H1 (cell line): ENCODE data around the gene IYD. TPM values are rescaled to one million over a fixed set of nuclear protein-coding genes. Genes with fewer than 3 reads are reported as not detected.

Experiments
- CTCF ChIA-PET: fragments of 300-600 bp; sonication (Branson Sonifier 250); formaldehyde crosslinking; loops from one replicate; lab custom pipeline; 2021; ENCODE audit not compliant: partially characterized antibody; lab: Charles Lee
- POLR2A ChIA-PET: fragments of 300-600 bp; sonication (Branson Sonifier 250); formaldehyde crosslinking; loops from one replicate; lab custom pipeline; 2021; ENCODE audit warnings: inconsistent platforms; ENCODE audit not compliant: partially characterized antibody; lab: Charles Lee
- DNase-seq, 2 experiments: peaks; one replicate each; pipeline versions ENCODE4 v3.0.0 to v3.0.0-alpha.2; 2010 to 2022; ENCODE audit warnings: low spot score in 2 of 2, low read depth in 1 of 2, mixed read lengths in 1 of 2
- FAIRE-seq: peaks from 2 replicates; lab custom pipeline; 2011; peaks lifted over from hg19 to GRCh38; lab: Jason Lieb, UNC
- H2AFZ ChIP-seq: 2 replicates; pipeline ENCODE4 v1.8.1; 2012; ENCODE audit warnings: low read length, inconsistent platforms
- H2AK5ac ChIP-seq: 2 replicates; pipeline ENCODE4 v1.6.1; 2013; ENCODE audit warnings: low read depth, low read length
- H2BK120ac ChIP-seq: replicated peaks from 2 replicates; pipeline ENCODE3; 2013; ENCODE audit warnings: low read depth, low read length, inconsistent platforms
- H2BK12ac ChIP-seq: 2 replicates; pipeline ENCODE4 v1.6.1; 2013; ENCODE audit warnings: low read depth, low read length
- H2BK15ac ChIP-seq: 2 replicates; pipeline ENCODE4 v1.6.1; 2013; ENCODE audit warnings: low read length
- H2BK20ac ChIP-seq: 2 replicates; pipeline ENCODE4 v1.6.1; 2013; ENCODE audit warnings: low read length
- H2BK5ac ChIP-seq: 2 replicates; pipeline ENCODE4 v1.6.1; 2013; ENCODE audit warnings: low read depth, low read length
- H3K14ac ChIP-seq: 2 replicates; pipeline ENCODE4 v1.6.1; 2013; ENCODE audit warnings: inconsistent platforms; ENCODE audit not compliant: insufficient read length
- H3K18ac ChIP-seq: 2 replicates; pipeline ENCODE4 v1.6.1; 2013; ENCODE audit warnings: low read length; ENCODE audit errors: extremely low read depth
- H3K23ac ChIP-seq: 2 replicates; pipeline ENCODE4 v1.6.1; 2013; ENCODE audit warnings: inconsistent platforms; ENCODE audit not compliant: insufficient read length
- H3K23me2 ChIP-seq: 2 replicates; pipeline ENCODE4 v1.6.1; 2013; ENCODE audit warnings: low read depth, low read length
- H3K27ac ChIP-seq: 2 replicates; pipeline ENCODE4 v1.6.1; 2011; ENCODE audit warnings: low read depth, low read length, inconsistent platforms
- H3K27me3 ChIP-seq, 4 experiments: replicated peaks in 1 of 4; 1 replicate in 1 of 4; 2 replicates in 3 of 4; pipeline versions ENCODE4 v1.6.1 to v1.8.1; 2011 to 2013; ENCODE audit warnings: low read length in 3 of 4, mild to moderate bottlenecking in 3 of 4, inconsistent platforms in 2 of 4, mixed read lengths in 2 of 4, moderate library complexity in 1 of 4; ENCODE audit not compliant: control insufficient read depth in 3 of 4, insufficient read depth in 3 of 4; ENCODE audit errors: extremely low read depth in 1 of 4
- H3K36me3 ChIP-seq, 4 experiments: 2 replicates each; pipeline versions ENCODE4 v1.6.1 to v1.8.1; 2011 to 2013; ENCODE audit warnings: mild to moderate bottlenecking in 4 of 4, low read length in 3 of 4, moderate library complexity in 2 of 4, control low read depth in 1 of 4, inconsistent platforms in 1 of 4; ENCODE audit not compliant: insufficient read depth in 4 of 4, control insufficient read depth in 2 of 4
- H3K4ac ChIP-seq: replicated peaks from 2 replicates; pipeline ENCODE3; 2013; ENCODE audit warnings: low read length, low read depth, mixed read lengths, inconsistent platforms; ENCODE audit not compliant: insufficient read length
- H3K4me1 ChIP-seq, 4 experiments: replicated peaks in 1 of 4; 1 replicate in 1 of 4; 2 replicates in 3 of 4; pipeline versions ENCODE4 v1.6.1 to v1.8.1; 2011 to 2013; ENCODE audit warnings: low read length in 3 of 4, inconsistent platforms in 2 of 4, mixed read lengths in 1 of 4; ENCODE audit not compliant: insufficient read depth in 4 of 4, control insufficient read depth in 3 of 4
- H3K4me2 ChIP-seq, 2 experiments: 2 replicates each; pipeline versions ENCODE4 v1.6.1 to v1.8.1; 2011 to 2013; ENCODE audit warnings: low read depth in 2 of 2, low read length in 2 of 2, control low read depth in 1 of 2, inconsistent platforms in 1 of 2, mild to moderate bottlenecking in 1 of 2; ENCODE audit not compliant: insufficient read depth in 1 of 2
- H3K4me3 ChIP-seq, 4 experiments: fragments of 200-600, 300-600 bp in 1 of 4; sonication (generic), shearing (Covaris generic), sonication (Bioruptor Twin) in 1 of 4; 2 replicates each; pipeline versions ENCODE4 v1.5.1 to v1.8.1; 2011 to 2016; ENCODE audit warnings: low read length in 4 of 4, low read depth in 3 of 4, control low read depth in 2 of 4, inconsistent platforms in 2 of 4, mild to moderate bottlenecking in 2 of 4, mixed read lengths in 1 of 4, moderate library complexity in 1 of 4; ENCODE audit not compliant: insufficient read depth in 2 of 4; ENCODE audit errors: extremely low read depth in 1 of 4
- H3K56ac ChIP-seq: replicated peaks from 2 replicates; pipeline ENCODE3; 2013; ENCODE audit warnings: low read depth, mild to moderate bottlenecking, mixed read lengths, low read length, inconsistent platforms; ENCODE audit not compliant: insufficient read length
- H3K79me1 ChIP-seq: 2 replicates; pipeline ENCODE4 v1.6.1; 2013; ENCODE audit warnings: low read depth, low read length, control low read depth
- H3K79me2 ChIP-seq, 2 experiments: 2 replicates each; pipeline versions ENCODE4 v1.6.1 to v1.8.1; 2012 to 2013; ENCODE audit warnings: low read length in 2 of 2, mild to moderate bottlenecking in 2 of 2, inconsistent platforms in 1 of 2; ENCODE audit not compliant: insufficient read depth in 2 of 2, control insufficient read depth in 1 of 2
- H3K9ac ChIP-seq, 4 experiments: replicated peaks in 1 of 4; 1 replicate in 1 of 4; 2 replicates in 3 of 4; pipeline versions ENCODE4 v1.6.1 to v1.8.1; 2011 to 2013; ENCODE audit warnings: low read depth in 3 of 4, low read length in 3 of 4, control low read depth in 2 of 4, mild to moderate bottlenecking in 2 of 4, moderate library complexity in 2 of 4, inconsistent platforms in 1 of 4; ENCODE audit errors: extremely low read depth in 1 of 4
- H3K9me3 ChIP-seq, 2 experiments: 2 replicates each; pipeline versions ENCODE4 v1.6.1 to v1.8.1; 2012 to 2013; ENCODE audit warnings: mild to moderate bottlenecking in 2 of 2, moderate library complexity in 2 of 2, control low read depth in 1 of 2, inconsistent platforms in 1 of 2, low read depth in 1 of 2, low read length in 1 of 2, mixed read lengths in 1 of 2; ENCODE audit not compliant: insufficient read depth in 2 of 2
- H4K20me1 ChIP-seq, 2 experiments: replicated peaks in 1 of 2; 2 replicates each; pipeline versions ENCODE3 to v1.8.1; 2011 to 2013; ENCODE audit warnings: inconsistent platforms in 2 of 2, low read length in 2 of 2, mild to moderate bottlenecking in 1 of 2; ENCODE audit not compliant: insufficient read depth in 2 of 2, control insufficient read depth in 1 of 2
- H4K5ac ChIP-seq: 2 replicates; pipeline ENCODE4 v1.6.1; 2013; ENCODE audit warnings: low read length, low read depth, mixed read lengths, inconsistent platforms; ENCODE audit not compliant: insufficient read length
- H4K8ac ChIP-seq: 2 replicates; pipeline ENCODE4 v1.8.0; 2013; ENCODE audit warnings: mild to moderate bottlenecking, moderate library complexity, low read length, inconsistent platforms; ENCODE audit not compliant: insufficient read depth; ENCODE audit errors: extremely low read depth
- H4K91ac ChIP-seq: replicated peaks from 2 replicates; pipeline ENCODE3; 2013; ENCODE audit warnings: low read length, mixed read lengths, inconsistent platforms; ENCODE audit not compliant: insufficient read length
- CTCF ChIP-seq, 3 experiments: IDR thresholded peaks; 1 replicate in 2 of 3; 2 replicates in 1 of 3; pipeline versions ENCODE4 v1.5.1 to v1.6.1; 2011; ENCODE audit warnings: low read length in 3 of 3, mild to moderate bottlenecking in 3 of 3, inconsistent platforms in 2 of 3, low read depth in 1 of 3, moderate library complexity in 1 of 3; ENCODE audit not compliant: insufficient read depth in 1 of 3; ENCODE audit errors: control extremely low read depth in 1 of 3
- HDAC2 ChIP-seq, 2 experiments: fragments of 300-600 bp in 1 of 2; sonication (generic) in 1 of 2; IDR thresholded peaks; 2 replicates each; pipeline ENCODE4 v1.6.1; 2011 to 2012; ENCODE audit warnings: low read depth in 2 of 2, low read length in 2 of 2, mild to moderate bottlenecking in 2 of 2, moderate library complexity in 2 of 2, borderline replicate concordance in 1 of 2, inconsistent platforms in 1 of 2
- TEAD4 ChIP-seq: IDR thresholded peaks from 2 replicates; pipeline ENCODE4 v1.6.1; 2012; ENCODE audit warnings: low read depth, low read length, inconsistent platforms, mixed read lengths
- WGBS, 2 experiments: shearing (Covaris generic) in 1 of 2; methylation state at CpG; one replicate each; pipeline versions ENCODE4 v1.1.6 to v1.1.7; 2013 to 2015; ENCODE audit warnings: low lambda C conversion rate in 2 of 2, mixed read lengths in 2 of 2, inconsistent platforms in 1 of 2, low coverage in 1 of 2, missing lambda C conversion rate in 1 of 2; ENCODE audit not compliant: insufficient replicate concordance in 2 of 2, insufficient coverage in 1 of 2, insufficient read length in 1 of 2; ENCODE audit errors: extremely low coverage in 1 of 2, missing lambda C conversion rate in 1 of 2; 5-methylcytosine and 5-hydroxymethylcytosine counted together
- polyA plus RNA-seq, 7 experiments: library from polyadenylated mRNA; depleted of rRNA in 3 of 7; stranded (reverse) in 5 of 7; unstranded in 2 of 7; fragments of >200 nt in 5 of 7; fragments of 200-250 nt in 2 of 7; gene quantifications; 1 replicate in 5 of 7; 2 replicates in 1 of 7; 4 replicates in 1 of 7; pipeline versions ENCODE4 v1.2.1 to v1.2.3, GENCODE V29; 2011 to 2013; ENCODE audit warnings: missing spikeins in 2 of 7, mixed read lengths in 2 of 7
- total RNA-seq: library from RNA; stranded (reverse); fragmentation: NEBNext Ultra II Directional; extraction: Animal tissue kit (Norgen Biotek cat#: 25700); gene quantifications from 2 replicates; pipeline ENCODE4 v1.2.1, GENCODE V29; 2021

Gene IYD
- total and polyA plus RNA-seq, 2 of the 8 experiments (the other 6 are each of a cell fraction or from before 2014, with no cell fraction given) = not detected

- H4K8ac ChIP-seq = no peak overlapping the region
- CTCF ChIA-PET = interaction anchor here (1.0 to 1.5 kb wide), 4 partner anchors 16 to 511 kb away, joined by 3 to 5 read pairs (median 3); no protein-coding TSS in a partner anchor
- H3K4me3 ChIP-seq = no peak overlapping the region
- no peaks in the 10 kb centered on the region for H3K79me1 ChIP-seq
- H4K20me1 ChIP-seq = no peaks in the 10 kb centered on the region
- TF ChIP-seq HDAC2 (IDR thresholded peaks at IDR 0.05; ENCODE audit: borderline replicate concordance in 1 of 2, low read depth in 2 of 2, low read length in 2 of 2) (no peak), CTCF (IDR thresholded peaks at IDR 0.05; ENCODE audit: control extremely low read depth in 1 of 3, insufficient read depth in 1 of 3, low read depth in 1 of 3, low read length in 3 of 3) (no peak), TEAD4 (no peak)
- no peak for FAIRE-seq
- H3K4ac ChIP-seq = no peak overlapping the region
- H3K79me2 ChIP-seq = no peaks in the 10 kb centered on the region
- H3K27ac ChIP-seq = no peak overlapping the region
- no peak overlapping the region for H2BK12ac ChIP-seq
- no peak overlapping the region for H3K14ac ChIP-seq
- POLR2A ChIA-PET = no interaction called here
- H2BK15ac ChIP-seq = no peak overlapping the region
- no peak overlapping the region for H2AFZ ChIP-seq
- H2BK120ac ChIP-seq = no peak overlapping the region
- no peak overlapping the region for H3K23ac ChIP-seq
- H3K23me2 ChIP-seq = no peaks in the 10 kb centered on the region
- no peaks in the 10 kb centered on the region for H3K27me3 ChIP-seq
- no peaks in the 10 kb centered on the region for H3K9me3 ChIP-seq
- H3K4me2 ChIP-seq = no peak overlapping the region
- no peak overlapping the region for H2BK20ac ChIP-seq
- H3K36me3 ChIP-seq = no peaks in the 10 kb centered on the region
- H4K5ac ChIP-seq = no peak overlapping the region
- H2BK5ac ChIP-seq = no peak overlapping the region
- H3K56ac ChIP-seq = no peak overlapping the region
- H3K9ac ChIP-seq = no peak overlapping the region
- WGBS, 2 experiments = 91% methylated on average over 2 of the region's 2 CpGs; no CpG with 5 or more reads in 1 of the 2 experiments
- H3K4me1 ChIP-seq = no peaks in the 10 kb centered on the region
- no peak for DNase-seq
- H2AK5ac ChIP-seq = no peak overlapping the region
- H4K91ac ChIP-seq = no peak overlapping the region
- no peak overlapping the region for H3K18ac ChIP-seq
Measured at GRCh38 chr6:150445486-150445885, 76.7 kb downstream of the IYD start.
